OCI-LY3 (cell line): ENCODE measurements around the gene SOX21.

Experiments used
- EZH2phosphoT487 ChIP-seq: fragments of 200-600 bp; shearing (Covaris generic); IDR thresholded peaks from 2 replicates; pipeline ENCODE4 v1.6.1; 2018; ENCODE audit warnings: antibody characterized with exemption, mixed run types, low read depth
- TF ChIP-seq, protein P1 (sequence below): fragments of 200-600, 300-600 bp; sonication (generic); IDR thresholded peaks from 2 replicates; pipeline ENCODE4 v1.5.1; 2014; ENCODE audit warnings: antibody characterized with exemption, low read length, low read depth

GRCh38 chr13:94667190-94667589, 45.2 kb downstream of the SOX21 start:
- TF ChIP-seq, protein P1, sequence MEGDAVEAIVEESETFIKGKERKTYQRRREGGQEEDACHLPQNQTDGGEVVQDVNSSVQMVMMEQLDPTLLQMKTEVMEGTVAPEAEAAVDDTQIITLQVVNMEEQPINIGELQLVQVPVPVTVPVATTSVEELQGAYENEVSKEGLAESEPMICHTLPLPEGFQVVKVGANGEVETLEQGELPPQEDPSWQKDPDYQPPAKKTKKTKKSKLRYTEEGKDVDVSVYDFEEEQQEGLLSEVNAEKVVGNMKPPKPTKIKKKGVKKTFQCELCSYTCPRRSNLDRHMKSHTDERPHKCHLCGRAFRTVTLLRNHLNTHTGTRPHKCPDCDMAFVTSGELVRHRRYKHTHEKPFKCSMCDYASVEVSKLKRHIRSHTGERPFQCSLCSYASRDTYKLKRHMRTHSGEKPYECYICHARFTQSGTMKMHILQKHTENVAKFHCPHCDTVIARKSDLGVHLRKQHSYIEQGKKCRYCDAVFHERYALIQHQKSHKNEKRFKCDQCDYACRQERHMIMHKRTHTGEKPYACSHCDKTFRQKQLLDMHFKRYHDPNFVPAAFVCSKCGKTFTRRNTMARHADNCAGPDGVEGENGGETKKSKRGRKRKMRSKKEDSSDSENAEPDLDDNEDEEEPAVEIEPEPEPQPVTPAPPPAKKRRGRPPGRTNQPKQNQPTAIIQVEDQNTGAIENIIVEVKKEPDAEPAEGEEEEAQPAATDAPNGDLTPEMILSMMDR, result no peak
- TF ChIP-seq EZH2phosphoT487, result no peak
